ENCODE results near the gene RUNX2. TPM values are rescaled to one million over a fixed set of nuclear protein-coding genes. Genes with fewer than 3 reads are reported as not detected.

RUNX2 gene
- total and polyA plus RNA-seq, 9 of the 15 experiments (the other 6 are each of a cell fraction or from before 2014, with no cell fraction given) = 0.29 to 1.00 (median 0.43) TPM

DNA sequence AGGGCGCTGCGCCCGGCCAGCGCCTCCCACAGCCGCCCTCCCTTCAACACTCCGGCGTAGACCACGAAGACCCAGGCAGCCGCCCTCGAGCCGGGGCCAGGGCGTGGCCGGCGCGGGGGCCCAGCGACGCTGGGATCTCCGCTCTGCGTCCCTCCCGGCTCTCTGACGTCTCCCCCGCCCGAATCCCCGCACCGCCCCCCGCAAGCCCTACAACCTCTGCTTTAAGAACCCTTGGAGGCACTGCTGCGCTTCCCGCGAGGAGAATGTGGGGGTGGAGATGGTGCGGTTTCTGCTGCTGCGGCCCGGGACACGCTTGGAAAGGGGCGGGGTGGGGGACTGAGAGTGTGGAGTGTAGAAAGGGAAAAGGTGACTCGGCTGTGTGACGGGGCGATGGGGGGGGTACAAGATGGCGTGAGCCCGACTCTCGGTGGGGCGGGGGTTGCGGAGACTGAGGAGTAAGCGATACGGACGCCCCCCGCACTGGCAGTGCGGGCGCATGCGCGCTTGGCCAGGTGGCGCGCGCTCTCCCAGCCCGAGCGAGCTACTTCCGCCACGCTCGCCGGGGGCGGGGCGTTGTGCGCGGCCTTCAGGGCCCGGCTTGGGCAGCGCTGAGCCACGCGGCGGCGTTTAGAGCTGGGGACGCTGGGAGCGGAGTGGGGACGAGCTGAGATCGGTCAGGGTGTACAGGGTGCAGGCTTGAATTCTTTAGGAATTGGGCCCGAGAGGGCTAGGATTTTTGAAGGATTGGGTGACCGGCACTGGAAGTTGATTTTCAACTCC lies 49.6 kb downstream of the RUNX2 start, which contains the start of gene SUPT3H (continued):
- TF ChIP-seq ZBTB5 (IDR thresholded peaks at IDR 0.05) (no peak), GABPB1 (CRISPR knock-in tag; IDR thresholded peaks at IDR 0.05) (peak; percentile 90), SMARCE1 (IDR thresholded peaks at IDR 0.05) (no peak; the same call in 1 of the 2 replicates), MAZ (CRISPR knock-in tag; conservative IDR thresholded peaks at IDR 0.05 in 1 of 2, IDR thresholded peaks at IDR 0.05 in 1 of 2) (peak; percentile 93 to 94), GATA2 (CRISPR knock-in tag; IDR thresholded peaks at IDR 0.05) (no peak), RBM15 (IDR thresholded peaks at IDR 0.05; ENCODE audit: insufficient read depth, low read length) (no peak), GABPA (tag; conservative IDR thresholded peaks at IDR 0.05; ENCODE audit: low read depth) (peak; percentile 84), ELF1 (tag; IDR thresholded peaks at IDR 0.05) (peak; percentile 99), BRF2 (IDR thresholded peaks at IDR 0.05; ENCODE audit: borderline replicate concordance, insufficient read depth, insufficient read length) (no peak), CCNT2 (IDR thresholded peaks at IDR 0.05; ENCODE audit: borderline replicate concordance, extremely low read depth, insufficient read length, low read depth, low read length) (peak; percentile 91), COPS2 (conservative IDR thresholded peaks at IDR 0.05) (no peak), NCOA4 (IDR thresholded peaks at IDR 0.05; ENCODE audit: partially characterized antibody) (no peak), ZNF561 (CRISPR knock-in tag; conservative IDR thresholded peaks at IDR 0.05) (no peak), KLF1 (tag; IDR thresholded peaks at IDR 0.05) (no peak), FOXJ2 (tag; IDR thresholded peaks at IDR 0.05) (peak; percentile 44; the same call in 1 of the 2 replicates)
- TF ChIP-seq, protein P1, sequence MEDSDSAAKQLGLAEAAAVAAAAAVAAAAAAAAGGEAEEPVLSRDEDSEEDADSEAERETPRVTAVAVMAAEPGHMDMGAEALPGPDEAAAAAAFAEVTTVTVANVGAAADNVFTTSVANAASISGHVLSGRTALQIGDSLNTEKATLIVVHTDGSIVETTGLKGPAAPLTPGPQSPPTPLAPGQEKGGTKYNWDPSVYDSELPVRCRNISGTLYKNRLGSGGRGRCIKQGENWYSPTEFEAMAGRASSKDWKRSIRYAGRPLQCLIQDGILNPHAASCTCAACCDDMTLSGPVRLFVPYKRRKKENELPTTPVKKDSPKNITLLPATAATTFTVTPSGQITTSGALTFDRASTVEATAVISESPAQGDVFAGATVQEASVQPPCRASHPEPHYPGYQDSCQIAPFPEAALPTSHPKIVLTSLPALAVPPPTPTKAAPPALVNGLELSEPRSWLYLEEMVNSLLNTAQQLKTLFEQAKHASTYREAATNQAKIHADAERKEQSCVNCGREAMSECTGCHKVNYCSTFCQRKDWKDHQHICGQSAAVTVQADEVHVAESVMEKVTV (CRISPR knock-in tag; IDR thresholded peaks at IDR 0.05) = peak; percentile 41; the same call in 1 of the 2 replicates
- TF ChIP-seq, protein P2, sequence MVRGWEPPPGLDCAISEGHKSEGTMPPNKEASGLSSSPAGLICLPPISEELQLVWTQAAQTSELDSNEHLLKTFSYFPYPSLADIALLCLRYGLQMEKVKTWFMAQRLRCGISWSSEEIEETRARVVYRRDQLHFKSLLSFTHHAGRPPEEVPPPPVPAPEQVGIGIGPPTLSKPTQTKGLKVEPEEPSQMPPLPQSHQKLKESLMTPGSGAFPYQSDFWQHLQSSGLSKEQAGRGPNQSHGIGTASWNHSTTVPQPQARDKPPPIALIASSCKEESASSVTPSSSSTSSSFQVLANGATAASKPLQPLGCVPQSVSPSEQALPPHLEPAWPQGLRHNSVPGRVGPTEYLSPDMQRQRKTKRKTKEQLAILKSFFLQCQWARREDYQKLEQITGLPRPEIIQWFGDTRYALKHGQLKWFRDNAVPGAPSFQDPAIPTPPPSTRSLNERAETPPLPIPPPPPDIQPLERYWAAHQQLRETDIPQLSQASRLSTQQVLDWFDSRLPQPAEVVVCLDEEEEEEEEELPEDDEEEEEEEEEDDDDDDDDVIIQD (CRISPR knock-in tag; IDR thresholded peaks at IDR 0.05) = no peak; the same call in 1 of the 2 replicates
- TF ChIP-seq, protein P3, sequence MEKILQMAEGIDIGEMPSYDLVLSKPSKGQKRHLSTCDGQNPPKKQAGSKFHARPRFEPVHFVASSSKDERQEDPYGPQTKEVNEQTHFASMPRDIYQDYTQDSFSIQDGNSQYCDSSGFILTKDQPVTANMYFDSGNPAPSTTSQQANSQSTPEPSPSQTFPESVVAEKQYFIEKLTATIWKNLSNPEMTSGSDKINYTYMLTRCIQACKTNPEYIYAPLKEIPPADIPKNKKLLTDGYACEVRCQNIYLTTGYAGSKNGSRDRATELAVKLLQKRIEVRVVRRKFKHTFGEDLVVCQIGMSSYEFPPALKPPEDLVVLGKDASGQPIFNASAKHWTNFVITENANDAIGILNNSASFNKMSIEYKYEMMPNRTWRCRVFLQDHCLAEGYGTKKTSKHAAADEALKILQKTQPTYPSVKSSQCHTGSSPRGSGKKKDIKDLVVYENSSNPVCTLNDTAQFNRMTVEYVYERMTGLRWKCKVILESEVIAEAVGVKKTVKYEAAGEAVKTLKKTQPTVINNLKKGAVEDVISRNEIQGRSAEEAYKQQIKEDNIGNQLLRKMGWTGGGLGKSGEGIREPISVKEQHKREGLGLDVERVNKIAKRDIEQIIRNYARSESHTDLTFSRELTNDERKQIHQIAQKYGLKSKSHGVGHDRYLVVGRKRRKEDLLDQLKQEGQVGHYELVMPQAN (IDR thresholded peaks at IDR 0.05; ENCODE audit: borderline replicate concordance) = peak; percentile 43; the same call in 1 of the 2 replicates

All from K562 (cell line).